Measurements from ENCODE around the gene STPG1. TPM values are rescaled to one million over a fixed set of nuclear protein-coding genes. Genes with fewer than 3 reads are reported as not detected.

Gene STPG1
- polyA plus RNA-seq, 2 of the 4 experiments (the other 2 are of a cell fraction): 4.4 to 9.7 TPM

GRCh38 chr1:24410750-24411149 is 2.8 kb downstream of the STPG1 start:
- ATAC-seq (no peak), DNase-seq (ENCODE audit: low read depth in 1 of 2, low spot score in 1 of 2) (no peak), FAIRE-seq (no peak)
- H3K4me1 ChIP-seq: peaks cover 46% of the 10 kb centered on the region
- no peak overlapping the region for H3K4me3 ChIP-seq
- 88% methylated on average over 7 of the region's 7 CpGs for WGBS (ENCODE audit: missing lambda C conversion rate)
- CTCF ChIA-PET: interaction anchor here (1.2 to 9.5 kb wide), 5 partner anchors 18 to 419 kb away, joined by 3 to 86 read pairs (median 8); no protein-coding TSS in a partner anchor
- peaks cover 8% of the 10 kb centered on the region; the same call in 1 of the 3 replicates for H3K9me3 ChIP-seq
- H3K27ac ChIP-seq: peak overlapping the region in 1 of 2 experiments; percentile 16; a peak in 1 of 6 replicates
- H3K4me2 ChIP-seq: no peak overlapping the region
- POLR2A ChIA-PET: interaction anchor here (0.6 kb wide), 1 partner anchor 632 kb away, joined by 4 read pairs; the partner anchor contains the start of gene PITHD1
- no peak for TF ChIP-seq PBX3 (IDR thresholded peaks at IDR 0.05)

GRCh38 chr1:24409535-24409934 is 4.0 kb downstream of the STPG1 start:
- DNase-seq (ENCODE audit: low read depth in 1 of 2, low spot score in 1 of 2): peak; percentile 32 to 60
- Histone ChIP-seq H3K4me2 (peak overlapping the region; percentile 61), H3K9me3 (peaks cover 8% of the 10 kb centered on the region; the same call in 1 of the 3 replicates), H3K27ac (peak overlapping the region; percentile 29 to 57; a peak in 3 of 6 replicates), H3K4me3 (no peak overlapping the region), H3K4me1 (peaks cover 43% of the 10 kb centered on the region)
- ChIA-PET CTCF (interaction anchor here (0.7 to 9.5 kb wide), 4 partner anchors 16 to 332 kb away, joined by 4 to 86 read pairs (median 8); no protein-coding TSS in a partner anchor), POLR2A (interaction anchor here (0.6 to 0.9 kb wide), 2 partner anchors 16 to 93 kb away, joined by 3 read pairs; partner anchors contain the start of gene RCAN3)
- 3% methylated on average over 3 of the region's 3 CpGs for WGBS (ENCODE audit: missing lambda C conversion rate)
- no peak for FAIRE-seq
- ATAC-seq: peak in 1 of 2 experiments; percentile 28; a peak in 2 of 6 replicates
- TF ChIP-seq RAD21 (conservative IDR thresholded peaks at IDR 0.05 in 1 of 2, IDR thresholded peaks at IDR 0.05 in 1 of 2) (no peak), FOSL2 (IDR thresholded peaks at IDR 0.05) (0 out of 2 replicates have a peak, but pooled peaks have one; percentile 18), FOSL2 (CRISPR knock-in tag; IDR thresholded peaks at IDR 0.05) (peak; percentile 44), SREBF2 (IDR thresholded peaks at IDR 0.05) (no peak), TP53 (CRISPR knock-in tag; IDR thresholded peaks at IDR 0.05) (no peak)

- FAIRE-seq (no peak), DNase-seq (ENCODE audit: low read depth in 1 of 2, low spot score in 1 of 2) (no peak)
Observed at GRCh38 chr1:24406788-24407187, 6.8 kb downstream of the STPG1 start.

GRCh38 chr1:24403806-24404205 is 9.8 kb downstream of the STPG1 start:
- CTCF ChIA-PET: interaction anchor here (0.7 to 7.9 kb wide), 5 partner anchors 8 to 204 kb away, joined by 4 to 48 read pairs (median 5); partner anchors contain the start of gene NIPAL3
- no peak for TF ChIP-seq ZFP36 (IDR thresholded peaks at IDR 0.05; ENCODE audit: borderline replicate concordance, partially characterized antibody)
- no peak for TF ChIP-seq EHF (CRISPR knock-in tag; IDR thresholded peaks at IDR 0.05)
- TF ChIP-seq HOXB13 (CRISPR knock-in tag; IDR thresholded peaks at IDR 0.05; ENCODE audit: low read depth): no peak
- no peak for TF ChIP-seq HEYL (CRISPR knock-in tag; IDR thresholded peaks at IDR 0.05)
- TF ChIP-seq NFE2L2 (conservative IDR thresholded peaks at IDR 0.05; ENCODE audit: low read length): no peak
- no peak for TF ChIP-seq MAX (IDR thresholded peaks at IDR 0.05)
- TF ChIP-seq HOXB5 (CRISPR knock-in tag; IDR thresholded peaks at IDR 0.05): no peak
- TF ChIP-seq SMC3 (IDR thresholded peaks at IDR 0.05): no peak
- TF ChIP-seq CHD4 (IDR thresholded peaks at IDR 0.05; ENCODE audit: borderline replicate concordance): no peak
- TF ChIP-seq CHD2 (IDR thresholded peaks at IDR 0.05; ENCODE audit: low read length, partially characterized antibody): no peak
- no peak for TF ChIP-seq CEBPB (IDR thresholded peaks at IDR 0.05)
- TF ChIP-seq PBX3 (IDR thresholded peaks at IDR 0.05): no peak
- TF ChIP-seq POLR2AphosphoS2 (conservative IDR thresholded peaks at IDR 0.05; ENCODE audit: low read length): no peak

More at GRCh38 chr1:24406788-24407187, 6.8 kb downstream of the STPG1 start:
- H3K4me3 ChIP-seq: no peak overlapping the region
- no peak overlapping the region for H3K27ac ChIP-seq
- H3K4me1 ChIP-seq: peaks cover 24% of the 10 kb centered on the region
- H3K9me3 ChIP-seq: peaks cover 8% of the 10 kb centered on the region; the same call in 1 of the 3 replicates
- POLR2A ChIA-PET: no interaction called here
- TF ChIP-seq ZSCAN20 (CRISPR knock-in tag; IDR thresholded peaks at IDR 0.05): no peak
- no peak for TF ChIP-seq CTCF (IDR thresholded peaks at IDR 0.05)
- no peak for TF ChIP-seq MYC (IDR thresholded peaks at IDR 0.05; ENCODE audit: borderline replicate concordance, low read length)
- no peak for TF ChIP-seq POLR2AphosphoS2 (conservative IDR thresholded peaks at IDR 0.05; ENCODE audit: low read length)
- TF ChIP-seq JUN (IDR thresholded peaks at IDR 0.05): no peak
- no peak for TF ChIP-seq ZC3H11A (IDR thresholded peaks at IDR 0.05)
- TF ChIP-seq HES2 (IDR thresholded peaks at IDR 0.05): no peak
- no peak for TF ChIP-seq RARB (CRISPR knock-in tag; IDR thresholded peaks at IDR 0.05)
- H3K4me2 ChIP-seq: no peak overlapping the region
- WGBS (ENCODE audit: missing lambda C conversion rate): 85% methylated on average over 1 of the region's 1 CpG
- CTCF ChIA-PET: interaction anchor here (7.9 kb wide), 1 partner anchor 14 kb away, joined by 48 read pairs; no protein-coding TSS in a partner anchor
- ATAC-seq: no peak

More at GRCh38 chr1:24403806-24404205, 9.8 kb downstream of the STPG1 start:
- peaks cover 8% of the 10 kb centered on the region; the same call in 1 of the 3 replicates for H3K9me3 ChIP-seq
- no peaks in the 10 kb centered on the region for H3K4me1 ChIP-seq
- no peak overlapping the region for H3K4me3 ChIP-seq
- POLR2A ChIA-PET: interaction anchor here (0.6 kb wide), 1 partner anchor 280 kb away, joined by 4 read pairs; no protein-coding TSS in a partner anchor
- ATAC-seq (no peak), FAIRE-seq (no peak), DNase-seq (ENCODE audit: low read depth in 1 of 2, low spot score in 1 of 2) (no peak)
- H3K27ac ChIP-seq: no peak overlapping the region
- no peak overlapping the region for H3K4me2 ChIP-seq
- WGBS (ENCODE audit: missing lambda C conversion rate): 94% methylated on average over 4 of the region's 4 CpGs

Data from A549 (cell line).